GM18873 (cell line): ENCODE results near the gene NME8.
"Not testable (repeated sequence)": the region's sequence is repeated elsewhere in the genome, so short reads cannot be mapped to it uniquely, and the experiment has no call there.

ENCODE experiments used
- ATAC-seq: cut with Tn5 transposase; IDR thresholded peaks from one replicate; pipeline ENCODE4 v1.9.1; 2021; ENCODE audit warnings: mild to moderate bottlenecking, moderate library complexity, moderate number of reproducible peaks; ENCODE audit not compliant: unreplicated experiment, low FRiP score

NME8 gene, protein sequence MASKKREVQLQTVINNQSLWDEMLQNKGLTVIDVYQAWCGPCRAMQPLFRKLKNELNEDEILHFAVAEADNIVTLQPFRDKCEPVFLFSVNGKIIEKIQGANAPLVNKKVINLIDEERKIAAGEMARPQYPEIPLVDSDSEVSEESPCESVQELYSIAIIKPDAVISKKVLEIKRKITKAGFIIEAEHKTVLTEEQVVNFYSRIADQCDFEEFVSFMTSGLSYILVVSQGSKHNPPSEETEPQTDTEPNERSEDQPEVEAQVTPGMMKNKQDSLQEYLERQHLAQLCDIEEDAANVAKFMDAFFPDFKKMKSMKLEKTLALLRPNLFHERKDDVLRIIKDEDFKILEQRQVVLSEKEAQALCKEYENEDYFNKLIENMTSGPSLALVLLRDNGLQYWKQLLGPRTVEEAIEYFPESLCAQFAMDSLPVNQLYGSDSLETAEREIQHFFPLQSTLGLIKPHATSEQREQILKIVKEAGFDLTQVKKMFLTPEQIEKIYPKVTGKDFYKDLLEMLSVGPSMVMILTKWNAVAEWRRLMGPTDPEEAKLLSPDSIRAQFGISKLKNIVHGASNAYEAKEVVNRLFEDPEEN

DNA sequence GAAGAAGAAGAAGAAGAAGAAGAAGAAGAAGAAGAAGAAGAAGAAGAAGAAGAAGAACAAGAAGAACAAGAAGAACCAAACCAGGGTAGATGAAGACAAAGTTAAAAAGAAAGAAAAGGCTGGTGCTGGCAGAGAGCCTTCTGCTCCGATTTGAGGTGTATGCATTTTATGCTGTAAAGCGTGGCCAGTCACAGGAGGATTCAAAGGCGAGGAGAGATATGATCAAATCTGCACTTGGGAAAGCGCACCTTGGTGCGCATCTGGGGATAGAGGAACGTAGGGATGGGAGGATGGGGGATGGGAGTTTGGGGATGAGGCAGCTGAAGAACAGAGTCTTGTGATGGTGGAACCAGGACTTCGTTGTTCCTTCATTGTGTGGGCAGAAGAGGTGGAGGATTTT is at the start of gene NME8:
TSS of gene NME8 (plus strand) at position 301 of the 400 bp plus-strand sequence. CDS start 1,670 bp downstream, outside the sequence.
- no peak for ATAC-seq

DNA sequence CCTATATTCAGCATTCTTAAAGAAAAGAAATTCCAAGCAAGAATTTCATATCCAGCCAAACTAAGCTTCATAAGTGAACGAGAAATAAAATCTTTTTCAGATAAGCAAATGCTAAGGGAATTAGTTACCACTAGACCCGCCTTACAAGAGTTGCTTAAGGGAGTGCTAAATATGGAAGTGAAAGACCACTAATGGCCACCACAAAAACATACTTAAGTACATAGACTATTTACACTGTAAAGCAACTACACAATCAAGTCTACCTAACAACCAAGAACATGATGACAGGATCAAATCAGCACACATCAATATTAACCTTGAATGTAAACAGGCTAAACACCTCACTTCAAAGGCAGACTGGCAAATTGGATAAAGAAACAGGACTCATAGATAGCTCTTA is 42.2 kb upstream of the NME8 start:
- no peak for ATAC-seq

DNA sequence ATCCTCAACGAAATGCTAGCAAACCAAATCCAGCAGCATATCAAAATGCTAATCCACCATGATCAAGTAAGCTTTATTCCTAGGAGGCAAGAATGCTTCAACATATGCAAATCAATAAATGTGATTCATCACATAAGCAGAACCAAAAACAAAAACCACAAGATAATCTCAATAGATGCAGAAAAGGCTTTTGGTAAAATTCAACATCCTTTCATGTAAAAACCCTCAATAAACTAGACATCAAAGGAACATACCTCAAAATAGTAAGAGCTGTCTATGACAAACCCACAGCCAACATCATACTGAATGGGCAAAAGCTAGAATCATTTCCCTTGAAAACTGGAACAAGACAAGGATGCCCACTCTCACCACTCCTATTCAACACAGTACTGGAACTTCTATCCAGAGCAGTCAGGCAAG is 36.2 kb upstream of the NME8 start:
- not testable (repeated sequence) for ATAC-seq

DNA sequence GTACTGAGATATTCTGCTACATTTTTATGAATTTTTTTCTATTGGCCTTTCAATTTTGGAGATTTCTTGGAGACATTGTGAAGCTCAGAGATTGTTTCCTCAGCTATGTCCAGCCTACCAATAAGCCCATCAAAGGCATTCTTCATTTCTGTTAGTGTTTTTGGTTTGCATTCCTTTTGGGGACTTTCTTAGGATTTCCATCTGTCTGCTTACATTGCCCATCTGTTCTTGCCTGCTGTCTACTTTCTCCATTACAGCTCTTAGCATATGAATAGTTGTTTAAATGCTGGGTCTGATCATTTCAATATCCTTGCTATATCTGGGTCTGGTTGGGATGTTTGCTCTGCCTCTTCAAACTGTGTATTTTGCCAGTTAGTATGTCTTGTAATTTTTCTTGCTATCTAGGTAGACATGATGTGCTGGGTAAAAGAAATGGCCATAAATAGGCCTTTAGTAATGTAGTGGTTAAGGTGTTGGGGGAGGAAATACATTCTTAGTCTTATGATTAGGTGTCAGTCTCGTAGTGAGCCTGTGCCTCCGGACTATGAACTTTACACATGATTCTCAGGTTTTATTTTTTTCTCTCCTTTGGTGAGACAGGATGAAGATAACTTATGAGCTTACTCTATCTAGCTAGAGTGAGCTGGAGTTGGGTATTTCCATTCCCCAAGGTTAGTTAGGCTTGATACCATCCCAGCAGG is 32.6 kb upstream of the NME8 start:
- peak; percentile 76 for ATAC-seq

DNA sequence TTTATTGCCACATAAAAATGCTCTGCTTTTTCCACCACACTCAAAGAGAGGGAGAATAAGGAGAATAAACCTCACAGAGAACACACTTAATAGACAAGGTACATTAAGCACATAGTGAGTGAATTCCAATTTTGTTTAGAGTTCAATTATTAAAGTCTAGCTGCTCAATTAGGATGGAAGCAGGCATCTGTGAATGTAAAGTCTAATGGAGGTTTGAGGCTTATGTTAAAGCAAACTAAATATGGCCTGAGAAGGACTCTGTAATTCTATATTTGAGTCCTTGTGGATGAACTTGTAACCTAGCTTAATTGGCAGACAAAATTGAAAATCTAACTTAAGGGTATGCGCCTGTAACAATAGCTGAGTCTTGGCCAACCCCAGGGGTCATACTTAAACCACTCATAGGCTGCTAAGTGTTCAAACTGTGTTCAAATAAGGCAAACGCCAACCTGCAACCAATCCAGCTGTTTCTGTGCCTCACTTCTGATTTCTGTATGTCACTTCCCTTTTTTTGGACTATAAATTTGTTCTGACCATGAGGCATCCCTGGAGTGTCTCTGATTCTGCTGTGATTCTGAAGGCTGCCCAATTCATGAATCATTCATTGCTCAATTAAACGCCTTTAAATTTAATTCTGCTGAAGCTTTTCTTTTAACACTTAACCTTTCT is 31.3 kb upstream of the NME8 start:
- ATAC-seq = no peak

DNA sequence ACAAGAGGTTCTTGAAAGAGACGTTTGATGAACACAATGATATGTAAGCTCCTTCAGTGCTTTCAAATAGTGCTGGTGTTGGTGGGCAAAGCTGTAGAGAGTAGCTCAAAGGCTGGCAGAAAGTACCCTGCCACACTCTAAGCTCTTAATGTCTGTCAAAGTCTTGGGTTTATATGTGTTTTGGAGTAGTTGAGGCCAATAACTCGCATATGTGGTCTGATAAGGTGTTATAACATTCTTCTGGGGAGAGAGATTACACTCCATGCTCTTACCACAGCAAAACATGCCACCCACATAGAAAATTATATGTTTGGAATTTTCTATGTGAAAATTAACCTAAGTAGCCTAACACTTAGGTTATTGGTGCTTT is 30.8 kb upstream of the NME8 start:
- ATAC-seq = no peak

DNA sequence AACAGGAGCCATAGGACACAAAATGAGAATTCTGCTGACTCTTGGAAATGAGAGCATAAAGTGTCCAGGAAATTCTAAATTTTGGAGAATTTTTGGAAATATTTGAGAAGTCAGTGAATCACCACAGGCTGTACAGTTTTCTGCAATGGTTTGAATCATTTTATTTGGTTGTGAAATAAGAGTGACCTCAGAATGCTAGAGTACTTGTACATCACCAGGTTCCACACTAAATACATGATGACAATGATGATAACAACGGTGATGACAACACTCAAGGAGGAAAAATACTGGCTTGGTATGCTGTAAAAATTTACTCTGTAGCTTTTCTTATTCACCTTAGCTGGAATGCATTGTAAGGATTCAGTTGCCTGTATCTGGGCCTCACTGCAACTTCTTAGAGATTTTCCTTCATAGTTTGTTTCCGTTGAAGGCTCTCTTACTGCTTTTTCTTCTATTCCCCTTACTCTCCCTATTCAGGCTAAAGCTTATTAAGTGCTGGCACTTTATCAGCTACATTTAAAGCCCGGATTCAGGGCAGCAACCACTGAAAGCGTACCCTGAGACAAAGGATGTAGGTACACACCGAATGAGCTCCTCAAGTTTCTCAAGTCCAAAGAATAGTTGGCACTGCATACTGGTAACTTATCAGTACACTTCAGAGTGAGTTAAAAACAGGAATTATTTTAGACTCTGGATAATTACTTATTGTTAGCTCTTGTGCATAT is 30.2 kb upstream of the NME8 start:
- ATAC-seq = no peak

DNA sequence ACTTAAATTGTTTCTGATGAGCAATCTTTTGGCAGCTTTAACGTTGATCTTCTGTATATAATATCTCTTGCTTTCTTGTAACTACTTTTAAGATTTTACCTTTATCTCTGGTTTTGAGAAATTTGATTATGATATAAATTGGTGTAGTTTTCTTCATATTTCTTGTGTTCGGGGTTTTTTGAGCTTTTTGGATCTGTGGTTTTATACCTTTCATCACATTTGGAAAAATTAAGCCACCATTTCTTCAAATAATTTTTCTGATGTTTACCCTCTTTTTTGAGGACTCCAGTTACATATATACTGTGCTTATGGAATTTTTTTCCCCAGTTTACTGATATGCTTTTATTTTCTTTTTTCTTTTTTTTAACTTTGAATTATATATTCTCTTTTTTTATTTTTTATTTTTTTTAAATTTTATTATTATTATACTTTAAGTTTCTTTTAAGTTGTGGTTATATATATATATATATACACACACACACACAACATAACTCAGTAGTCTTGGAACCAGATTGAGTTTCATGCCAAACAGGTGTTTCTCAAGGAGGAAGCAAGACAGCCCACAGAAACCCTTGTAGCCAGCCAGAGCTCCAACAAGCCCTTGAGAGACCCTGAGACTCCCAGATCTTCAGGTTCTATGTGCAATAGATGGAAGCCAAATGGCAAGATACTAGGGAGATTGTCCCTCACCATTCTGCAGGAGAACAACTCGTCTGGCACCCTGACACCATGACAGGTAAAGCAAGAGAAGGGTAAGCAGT is 27.5 kb upstream of the NME8 start:
- ATAC-seq = peak; percentile 88

DNA sequence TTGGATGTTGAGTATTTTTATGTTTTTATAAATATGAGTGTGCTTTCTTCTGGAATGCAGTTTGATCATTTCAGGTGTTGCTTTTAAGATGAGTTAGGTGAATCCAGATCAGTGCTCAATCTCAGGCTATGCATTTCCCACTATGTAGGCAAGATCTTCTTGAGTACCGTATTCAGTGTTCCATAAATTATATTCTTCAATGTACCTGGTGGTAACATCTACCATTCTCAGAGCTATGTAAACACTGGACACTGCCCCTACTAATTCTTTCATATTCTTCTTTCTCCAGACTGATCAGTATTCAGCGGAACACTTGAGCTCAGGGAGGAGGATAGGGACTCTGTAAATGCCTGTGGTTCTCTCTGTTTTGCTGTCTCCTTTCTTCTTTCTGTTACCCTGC is 25.5 kb upstream of the NME8 start:
- ATAC-seq = no peak

DNA sequence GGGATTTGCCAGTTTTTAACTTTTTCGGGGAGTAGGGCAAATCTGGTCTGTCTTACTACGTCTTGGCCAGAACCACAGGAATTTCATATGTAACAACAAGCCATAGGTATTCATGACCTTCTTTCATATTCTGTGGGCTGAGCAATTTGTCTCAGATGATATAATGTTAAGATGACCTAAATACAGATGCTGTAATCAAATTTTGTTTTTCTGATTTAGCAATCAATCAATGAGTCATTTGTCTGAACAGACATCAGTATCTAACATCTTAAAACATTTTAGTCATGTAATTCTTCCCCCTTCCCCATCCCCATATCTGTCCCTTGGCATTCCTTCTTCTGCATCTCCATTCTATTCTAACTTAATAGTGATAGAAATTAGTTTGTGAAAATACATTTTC is 24.8 kb upstream of the NME8 start:
- ATAC-seq = no peak

DNA sequence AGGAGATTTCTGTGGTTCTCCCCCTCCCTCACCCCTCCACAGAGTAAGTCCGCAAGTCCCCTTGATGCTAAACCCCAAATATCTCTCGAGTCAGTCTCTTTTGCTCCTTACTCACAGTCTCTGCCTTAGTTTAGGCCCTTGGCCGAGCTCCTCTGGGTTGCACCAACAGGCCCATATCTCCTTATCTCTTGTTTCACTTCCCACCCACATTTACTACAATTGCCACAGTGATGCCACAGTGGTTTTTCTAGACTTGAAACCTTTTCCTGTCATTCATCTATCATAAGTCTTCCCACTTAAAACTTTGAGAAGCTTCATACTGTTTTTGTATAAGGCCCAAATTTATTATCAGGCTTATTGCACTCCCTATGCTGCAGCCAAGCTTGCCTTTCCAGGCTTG is 23.4 kb upstream of the NME8 start:
- ATAC-seq = no peak

DNA sequence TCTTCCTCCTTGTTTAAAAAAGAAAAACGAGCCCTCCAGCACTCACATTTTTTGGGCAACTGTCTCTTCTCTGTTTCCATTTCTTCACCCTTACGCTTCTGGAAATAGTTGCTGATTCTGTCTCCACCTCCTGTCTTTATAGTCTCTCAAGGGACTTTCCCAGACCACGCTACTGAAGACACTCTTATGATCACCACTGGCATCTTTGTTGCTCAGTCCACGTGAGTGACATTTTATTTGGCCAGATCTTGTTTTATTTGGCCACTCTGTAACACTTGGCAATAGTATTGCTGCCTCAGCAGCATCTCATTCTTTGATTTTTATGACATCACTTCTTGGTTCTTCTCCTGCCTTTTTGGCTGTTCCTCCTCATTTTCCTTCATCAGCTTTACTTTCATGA is 21.6 kb upstream of the NME8 start:
- ATAC-seq = no peak

DNA sequence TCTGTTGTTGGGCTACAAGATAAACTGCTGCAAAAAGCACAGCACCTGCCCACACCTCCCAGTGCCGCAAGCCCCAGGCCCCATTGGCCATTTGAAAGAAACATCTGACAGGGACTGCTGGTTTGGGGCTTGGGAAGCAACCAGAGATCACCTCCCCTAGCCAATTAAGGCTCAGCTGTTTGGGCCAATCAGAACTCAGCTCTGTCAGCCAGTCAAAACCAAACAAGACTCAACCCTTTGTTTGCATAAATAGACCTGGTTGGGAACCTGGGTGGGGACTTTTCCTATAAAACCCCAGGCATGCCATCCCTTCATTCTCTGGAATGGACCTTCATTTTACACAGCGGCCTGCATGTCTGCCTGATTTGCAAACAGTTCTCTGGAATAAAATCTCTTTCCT is 17.2 kb upstream of the NME8 start:
- no peak for ATAC-seq

DNA sequence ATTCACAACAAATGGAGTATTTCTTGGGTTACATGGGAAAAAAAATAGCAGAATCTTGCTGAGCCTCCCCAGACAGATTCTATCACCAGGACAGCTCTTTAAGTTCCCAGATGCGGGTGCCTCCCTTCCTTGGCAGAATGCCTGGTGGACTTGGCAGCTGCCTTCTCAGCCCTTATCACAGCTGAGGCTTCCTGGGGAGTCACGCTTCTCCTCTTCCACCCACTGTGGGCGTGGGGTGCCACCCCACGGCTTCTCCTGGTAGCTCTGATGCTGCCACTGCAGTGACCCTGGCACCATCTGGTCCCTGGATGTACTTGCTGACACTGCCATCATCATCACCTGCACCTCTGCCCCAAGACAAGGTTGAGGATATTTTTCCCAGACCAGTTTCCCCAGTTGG is 16.2 kb upstream of the NME8 start:
- ATAC-seq = no peak

DNA sequence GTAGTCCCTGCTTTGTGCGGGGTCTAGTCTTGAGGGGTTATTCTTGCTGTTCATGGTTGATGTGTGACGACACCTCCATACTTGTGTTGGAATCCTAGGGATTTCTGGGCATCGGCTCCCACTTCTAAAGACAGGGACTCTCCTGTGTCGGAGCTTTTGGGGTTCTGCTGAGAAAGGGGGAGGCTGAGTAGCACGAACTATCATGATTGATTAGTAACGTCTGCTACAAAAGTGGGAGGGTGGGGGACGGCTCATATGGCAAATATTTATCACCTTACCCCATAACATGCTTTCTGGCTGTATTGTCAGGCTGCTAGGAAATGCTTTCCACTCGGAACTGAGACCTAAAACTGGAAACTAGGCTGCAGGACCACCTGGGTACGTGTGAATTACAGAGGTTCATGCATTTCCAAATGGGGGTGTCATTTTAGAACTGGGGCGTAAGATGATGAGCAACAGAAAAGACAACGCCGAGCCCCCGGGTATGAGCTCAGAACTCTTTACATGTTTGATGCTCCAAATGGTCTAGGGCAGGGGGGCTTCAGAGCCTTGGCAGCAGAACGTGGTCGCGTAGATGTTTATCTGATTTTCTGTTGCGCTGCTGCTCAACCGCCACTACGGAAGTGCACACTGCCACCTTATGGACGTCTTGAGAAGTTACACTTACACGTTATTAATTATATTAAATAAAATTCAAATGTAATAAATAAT is 15.1 kb upstream of the NME8 start:
- no peak for ATAC-seq

DNA sequence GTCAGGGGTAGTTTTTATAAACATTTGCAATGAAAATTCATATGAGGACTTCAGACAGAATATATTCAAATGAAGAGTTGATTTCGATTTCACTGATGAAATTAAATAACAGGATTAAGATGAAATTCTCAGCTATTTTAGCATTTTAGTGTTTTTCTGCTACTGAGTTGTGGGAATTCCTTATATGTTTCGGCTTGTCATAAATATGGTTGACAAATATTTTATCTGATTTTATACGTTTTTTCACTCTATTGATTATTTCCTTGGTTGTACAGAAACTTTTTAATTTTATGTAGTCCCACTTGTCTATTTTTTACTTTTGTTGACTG is 14.6 kb upstream of the NME8 start:
- no peak for ATAC-seq

DNA sequence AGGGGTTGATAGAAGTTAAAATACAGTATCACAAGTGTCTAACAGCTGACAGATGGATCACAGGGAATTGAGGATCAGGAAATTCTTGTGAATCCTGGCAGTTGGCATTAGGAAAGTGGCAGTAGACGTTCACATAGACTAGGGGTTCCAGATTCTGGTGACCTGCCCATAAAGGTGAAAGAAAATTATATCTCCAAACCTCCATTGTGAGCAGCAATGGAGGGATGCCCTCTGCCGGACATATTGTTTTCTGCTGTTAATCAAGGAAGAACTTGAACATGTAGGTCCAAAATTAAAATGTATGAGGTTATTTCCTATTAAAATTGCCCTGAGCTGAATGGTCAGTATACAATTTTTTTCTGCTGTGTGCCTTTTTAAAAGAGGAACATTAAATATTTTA is 5.1 kb downstream of the NME8 start:
- ATAC-seq = no peak

DNA sequence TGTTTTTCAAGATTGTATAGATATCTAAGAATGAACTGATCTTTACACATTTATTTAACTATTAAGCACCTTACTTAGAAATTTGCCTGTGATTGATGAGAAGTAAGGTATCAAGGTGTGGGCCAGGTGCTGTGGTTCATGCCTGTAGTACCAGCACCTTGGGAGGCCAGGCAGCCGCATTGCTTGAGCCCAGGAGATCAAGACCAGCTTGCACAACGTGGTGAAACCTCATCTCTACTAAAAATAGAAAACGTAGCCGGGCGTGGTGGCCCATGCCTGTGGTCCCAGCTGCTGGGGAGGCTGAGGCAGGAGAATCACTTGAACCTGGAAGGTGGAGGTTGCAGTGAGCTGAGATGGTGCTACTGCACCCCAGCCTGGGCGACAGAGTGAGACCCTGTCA is 33.7 kb downstream of the NME8 start:
- no peak for ATAC-seq

DNA sequence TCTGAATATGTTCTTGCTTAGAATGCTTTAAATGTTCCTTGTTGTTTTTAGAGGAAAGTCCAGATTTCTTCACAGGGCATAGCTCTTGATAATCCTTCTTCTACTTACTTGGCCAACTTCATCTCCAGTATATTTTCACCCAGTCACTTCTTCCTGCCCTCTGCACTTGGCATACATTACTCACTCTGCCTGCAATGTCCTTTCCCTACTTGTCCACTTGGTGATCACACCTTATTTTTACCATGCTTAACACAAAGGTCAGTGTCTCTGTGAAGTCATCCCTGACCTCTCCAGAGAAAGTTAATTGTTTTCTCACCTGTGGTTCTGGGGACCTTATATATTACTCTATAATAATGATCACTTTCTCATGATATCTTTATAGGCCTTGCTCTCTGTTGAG is 45.0 kb downstream of the NME8 start:
- no peak for ATAC-seq
